Peyer's patch (tissue), 4 donors: ENCODE measurements around the gene GCA.

Experiments used
- POLR2A ChIP-seq, 2 donors: fragments of 450-650 bp; IDR thresholded peaks; one replicate each; pipeline ENCODE4 v1.5.1; 2017; ENCODE audit warnings: antibody characterized with exemption in 2 of 2, mild to moderate bottlenecking in 2 of 2, moderate library complexity in 2 of 2
- TF ChIP-seq, protein P1 (sequence below), 6 experiments: fragments of 450-650 bp in 4 of 6; fragments of 200-600 bp in 2 of 6; sonication (generic) in 1 of 6; IDR thresholded peaks; one replicate each; pipeline ENCODE4 v1.5.1; 2017 to 2019; ENCODE audit warnings: antibody characterized with exemption in 6 of 6, mild to moderate bottlenecking in 3 of 6, moderate library complexity in 1 of 6

DNA sequence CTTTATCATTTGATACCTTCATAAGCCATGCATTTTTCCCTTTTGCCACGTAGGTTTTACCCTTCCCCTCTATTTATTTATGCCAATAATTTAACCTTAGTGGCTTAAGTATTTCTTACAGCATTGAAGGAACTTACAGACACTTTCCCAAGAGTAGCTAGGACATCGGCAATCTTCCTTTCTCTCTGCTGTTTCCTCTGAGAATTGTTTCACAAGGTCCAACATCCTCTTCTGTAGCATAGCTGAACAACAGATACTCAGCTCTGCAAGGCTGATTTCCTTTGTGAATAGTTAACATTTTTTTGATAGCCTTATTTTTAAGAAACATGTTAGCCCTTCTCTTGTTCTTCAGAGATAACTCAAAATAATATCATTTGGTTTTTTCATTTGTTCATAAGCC is 1.1 kb upstream of the GCA start:
- no peak for TF ChIP-seq POLR2A (IDR thresholded peaks at IDR 0.05)
- TF ChIP-seq, protein P1, sequence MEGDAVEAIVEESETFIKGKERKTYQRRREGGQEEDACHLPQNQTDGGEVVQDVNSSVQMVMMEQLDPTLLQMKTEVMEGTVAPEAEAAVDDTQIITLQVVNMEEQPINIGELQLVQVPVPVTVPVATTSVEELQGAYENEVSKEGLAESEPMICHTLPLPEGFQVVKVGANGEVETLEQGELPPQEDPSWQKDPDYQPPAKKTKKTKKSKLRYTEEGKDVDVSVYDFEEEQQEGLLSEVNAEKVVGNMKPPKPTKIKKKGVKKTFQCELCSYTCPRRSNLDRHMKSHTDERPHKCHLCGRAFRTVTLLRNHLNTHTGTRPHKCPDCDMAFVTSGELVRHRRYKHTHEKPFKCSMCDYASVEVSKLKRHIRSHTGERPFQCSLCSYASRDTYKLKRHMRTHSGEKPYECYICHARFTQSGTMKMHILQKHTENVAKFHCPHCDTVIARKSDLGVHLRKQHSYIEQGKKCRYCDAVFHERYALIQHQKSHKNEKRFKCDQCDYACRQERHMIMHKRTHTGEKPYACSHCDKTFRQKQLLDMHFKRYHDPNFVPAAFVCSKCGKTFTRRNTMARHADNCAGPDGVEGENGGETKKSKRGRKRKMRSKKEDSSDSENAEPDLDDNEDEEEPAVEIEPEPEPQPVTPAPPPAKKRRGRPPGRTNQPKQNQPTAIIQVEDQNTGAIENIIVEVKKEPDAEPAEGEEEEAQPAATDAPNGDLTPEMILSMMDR (IDR thresholded peaks at IDR 0.05) = no peak
